H1 (cell line): Measurements from ENCODE around the gene PAPOLA. TPM values are rescaled to one million over a fixed set of nuclear protein-coding genes. Genes with fewer than 3 reads are reported as not detected.

Source experiments
- CHD2 ChIP-seq: IDR thresholded peaks from 2 replicates; pipeline ENCODE4 v1.6.1; 2012; ENCODE audit warnings: low read length, improper control_type of control experiment
- JUN ChIP-seq: IDR thresholded peaks from 2 replicates; pipeline ENCODE4 v1.6.1; 2011; ENCODE audit warnings: low read depth, mild to moderate bottlenecking, improper control_type of control experiment, low read length
- YY1 ChIP-seq: IDR thresholded peaks from 2 replicates; pipeline ENCODE4 v1.6.1; 2011; ENCODE audit warnings: low read depth, mild to moderate bottlenecking, low read length
- polyA plus RNA-seq, 7 experiments: library from polyadenylated mRNA; depleted of rRNA in 3 of 7; stranded (reverse) in 5 of 7; unstranded in 2 of 7; fragments of >200 nt in 5 of 7; fragments of 200-250 nt in 2 of 7; gene quantifications; 1 replicate in 5 of 7; 2 replicates in 1 of 7; 4 replicates in 1 of 7; pipeline versions ENCODE4 v1.2.1 to v1.2.3, GENCODE V29; 2011 to 2013; ENCODE audit warnings: missing spikeins in 2 of 7, mixed read lengths in 2 of 7
- total RNA-seq: library from RNA; stranded (reverse); fragmentation: NEBNext Ultra II Directional; extraction: Animal tissue kit (Norgen Biotek cat#: 25700); gene quantifications from 2 replicates; pipeline ENCODE4 v1.2.1, GENCODE V29; 2021

Gene PAPOLA
- total and polyA plus RNA-seq, 2 of the 8 experiments (the other 6 are each of a cell fraction or from before 2014, with no cell fraction given) = 163 to 239 TPM

DNA sequence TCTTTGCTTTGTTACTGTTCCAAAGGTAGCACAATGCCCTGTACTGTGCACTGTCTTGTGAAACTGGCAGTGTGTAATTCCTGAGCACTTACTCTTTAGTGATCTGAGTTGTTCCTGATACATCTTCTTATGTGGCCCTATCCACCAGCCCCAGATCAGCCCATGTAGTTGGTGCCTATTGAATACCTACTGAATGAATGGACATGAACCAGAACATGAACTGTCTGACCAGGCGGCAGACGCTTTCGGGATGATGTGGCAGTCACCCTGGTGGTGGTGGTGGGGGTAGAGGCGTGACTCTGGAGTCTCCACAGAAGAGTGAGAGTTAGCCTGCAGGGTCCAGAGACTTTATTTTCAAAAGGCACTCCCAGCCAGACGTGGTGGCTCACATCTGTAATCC, 46.6 kb upstream of the PAPOLA start (continued):
- no peak for TF ChIP-seq CHD2
- TF ChIP-seq JUN = no peak
- no peak for TF ChIP-seq YY1
